Activated CD4-positive, CD25-positive, alpha-beta regulatory T cell treated with anti-CD3 and anti-CD28 coated beads, Interleukin-2, amount 50 U/mL, for 24 hours (primary cell): ENCODE results near the gene CASQ1.

ENCODE experiments used
- ATAC-seq, 2 donors: fragments of 150-1000 bp; cut with Tn5 transposase; one replicate each; pipeline ENCODE4 v1.10.0; 2021; ENCODE audit warnings: mild to moderate bottlenecking in 1 of 2, moderate library complexity in 1 of 2

CASQ1 gene

GRCh38 chr1:160205242-160206035, 15.1 kb downstream of the CASQ1 start, which contains the start of gene PEA15:
Gene PEA15 (plus strand): TSS chr1:160205384. CDS start chr1:160211545, 6,161 bp downstream.
- peak; percentile 76 to 77 for ATAC-seq

GRCh38 chr1:160206036-160206389, 15.6 kb downstream of the CASQ1 start:
- peak; percentile 86 to 88 for ATAC-seq

- no peak for ATAC-seq
Measured at GRCh38 chr1:160206421-160207117, 16.2 kb downstream of the CASQ1 start.

- ATAC-seq, result no peak
Measured at GRCh38 chr1:160207118-160207650, 16.8 kb downstream of the CASQ1 start.

- no peak for ATAC-seq
Measured at GRCh38 chr1:160207771-160208556, 17.6 kb downstream of the CASQ1 start.

GRCh38 chr1:160208557-160209320, 18.4 kb downstream of the CASQ1 start:
- ATAC-seq, result no peak

GRCh38 chr1:160209321-160210046, 19.1 kb downstream of the CASQ1 start:
- ATAC-seq, result no peak

GRCh38 chr1:160210561-160210960, 20.2 kb downstream of the CASQ1 start:
- no peak for ATAC-seq

- ATAC-seq, result no peak
Measured at GRCh38 chr1:160211046-160211790, 20.8 kb downstream of the CASQ1 start.

GRCh38 chr1:160214481-160215140, 24.2 kb downstream of the CASQ1 start:
- no peak for ATAC-seq

GRCh38 chr1:160216301-160216700, 25.9 kb downstream of the CASQ1 start:
- ATAC-seq, result no peak

- no peak for ATAC-seq
Measured at GRCh38 chr1:160217481-160218051, 27.2 kb downstream of the CASQ1 start.

GRCh38 chr1:160219062-160219929, 28.9 kb downstream of the CASQ1 start:
- no peak for ATAC-seq

- no peak for ATAC-seq
Measured at GRCh38 chr1:160220301-160220700, 29.9 kb downstream of the CASQ1 start.

- ATAC-seq, result no peak
Measured at GRCh38 chr1:160221089-160221488, 30.7 kb downstream of the CASQ1 start.

GRCh38 chr1:160222546-160222945, 32.2 kb downstream of the CASQ1 start:
- ATAC-seq, result no peak

GRCh38 chr1:160224606-160225005, 34.2 kb downstream of the CASQ1 start:
- ATAC-seq, result no peak

GRCh38 chr1:160225345-160225744, 35.0 kb downstream of the CASQ1 start:
- ATAC-seq, result no peak

- ATAC-seq, result no peak
Measured at GRCh38 chr1:160226623-160227022, 36.2 kb downstream of the CASQ1 start.
